Esophagus muscularis mucosa (tissue), 3 donors: ENCODE measurements around the gene VAPB.

Source experiments
- EP300 ChIP-seq: sonication (generic); formaldehyde crosslinking; IDR thresholded peaks from one replicate; pipeline ENCODE4 v1.6.1; 2017; ENCODE audit warnings: antibody characterized with exemption
- TF ChIP-seq, protein P1 (sequence below), 3 experiments: fragments of 200-600 bp in 2 of 3; fragments of 450-650 bp in 1 of 3; sonication (generic) in 2 of 3; IDR thresholded peaks; one replicate each; pipeline ENCODE4 v1.5.1; 2017 to 2019; ENCODE audit warnings: antibody characterized with exemption in 3 of 3, mild to moderate bottlenecking in 2 of 3, moderate library complexity in 1 of 3

DNA sequence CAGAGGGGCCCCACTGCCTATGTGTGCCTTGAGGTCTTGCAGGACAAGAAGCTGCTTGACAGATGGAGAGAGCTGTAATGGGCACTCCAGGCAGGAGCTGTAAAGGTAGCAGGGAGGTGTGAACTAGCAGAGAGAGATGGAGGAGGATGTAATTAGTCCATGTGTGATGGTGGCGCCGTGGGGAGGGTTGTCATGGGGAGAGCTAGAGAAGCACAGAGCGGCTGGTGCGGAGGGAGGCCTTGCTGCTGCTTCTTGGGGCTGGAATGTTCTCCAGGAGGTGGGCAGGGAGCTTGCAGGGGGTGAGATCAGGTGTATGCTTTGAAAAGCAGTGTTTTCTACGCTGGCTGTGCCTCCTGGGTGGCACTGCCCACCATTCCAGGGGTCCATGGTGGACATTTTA lies 94.0 kb downstream of the VAPB start:
- TF ChIP-seq, protein P1, sequence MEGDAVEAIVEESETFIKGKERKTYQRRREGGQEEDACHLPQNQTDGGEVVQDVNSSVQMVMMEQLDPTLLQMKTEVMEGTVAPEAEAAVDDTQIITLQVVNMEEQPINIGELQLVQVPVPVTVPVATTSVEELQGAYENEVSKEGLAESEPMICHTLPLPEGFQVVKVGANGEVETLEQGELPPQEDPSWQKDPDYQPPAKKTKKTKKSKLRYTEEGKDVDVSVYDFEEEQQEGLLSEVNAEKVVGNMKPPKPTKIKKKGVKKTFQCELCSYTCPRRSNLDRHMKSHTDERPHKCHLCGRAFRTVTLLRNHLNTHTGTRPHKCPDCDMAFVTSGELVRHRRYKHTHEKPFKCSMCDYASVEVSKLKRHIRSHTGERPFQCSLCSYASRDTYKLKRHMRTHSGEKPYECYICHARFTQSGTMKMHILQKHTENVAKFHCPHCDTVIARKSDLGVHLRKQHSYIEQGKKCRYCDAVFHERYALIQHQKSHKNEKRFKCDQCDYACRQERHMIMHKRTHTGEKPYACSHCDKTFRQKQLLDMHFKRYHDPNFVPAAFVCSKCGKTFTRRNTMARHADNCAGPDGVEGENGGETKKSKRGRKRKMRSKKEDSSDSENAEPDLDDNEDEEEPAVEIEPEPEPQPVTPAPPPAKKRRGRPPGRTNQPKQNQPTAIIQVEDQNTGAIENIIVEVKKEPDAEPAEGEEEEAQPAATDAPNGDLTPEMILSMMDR (IDR thresholded peaks at IDR 0.05): no peak
- no peak for TF ChIP-seq EP300
